Mesendoderm (in vitro differentiated cells): ENCODE data around the gene ARMH4.

ENCODE experiments used
- DNase-seq: peaks from one replicate; pipeline ENCODE4 v3.0.0; 2013
- H2AK5ac ChIP-seq: 2 replicates; pipeline ENCODE4 v1.6.1; 2013; ENCODE audit warnings: low read length, inconsistent platforms
- H2BK120ac ChIP-seq: 2 replicates; pipeline ENCODE4 v1.6.1; 2013; ENCODE audit warnings: low read depth, mild to moderate bottlenecking, low read length, moderate library complexity, mixed read lengths
- H2BK15ac ChIP-seq: replicated peaks from 2 replicates; pipeline ENCODE4 v1.6.1; 2013; ENCODE audit warnings: low read depth, mild to moderate bottlenecking, moderate library complexity
- H2BK5ac ChIP-seq: 2 replicates; pipeline ENCODE4 v1.6.1; 2013; ENCODE audit warnings: low read length, inconsistent platforms
- H3K18ac ChIP-seq: 2 replicates; pipeline ENCODE4 v1.6.1; 2013; ENCODE audit warnings: mild to moderate bottlenecking, low read length, mixed read lengths
- H3K23ac ChIP-seq: one replicate; pipeline ENCODE4 v1.6.1; 2013; ENCODE audit warnings: low read length
- H3K27ac ChIP-seq: 2 replicates; pipeline ENCODE4 v1.5.1; 2013; ENCODE audit warnings: low read depth, mild to moderate bottlenecking, inconsistent platforms, low read length, moderate library complexity
- H3K27me3 ChIP-seq: 2 replicates; pipeline ENCODE4 v1.6.1; 2013; ENCODE audit warnings: low read length, control low read depth, mild to moderate bottlenecking, inconsistent platforms; ENCODE audit not compliant: insufficient read depth, poor library complexity
- H3K36me3 ChIP-seq: 2 replicates; pipeline ENCODE4 v1.6.1; 2013; ENCODE audit warnings: low read length, inconsistent platforms; ENCODE audit not compliant: control insufficient read depth, insufficient read depth
- H3K4ac ChIP-seq: one replicate; pipeline ENCODE4 v1.6.1; 2013; ENCODE audit warnings: low read depth, mild to moderate bottlenecking, low read length, moderate library complexity
- H3K4me1 ChIP-seq: 2 replicates; pipeline ENCODE4 v1.6.1; 2013; ENCODE audit warnings: low read depth, low read length, inconsistent platforms; ENCODE audit not compliant: control insufficient read depth
- H3K4me2 ChIP-seq: 2 replicates; pipeline ENCODE4 v1.6.1; 2013; ENCODE audit warnings: low read length
- H3K4me3 ChIP-seq: 2 replicates; pipeline ENCODE4 v1.5.1; 2013; ENCODE audit warnings: mild to moderate bottlenecking, low read length
- H3K56ac ChIP-seq: one replicate; pipeline ENCODE4 v1.6.1; 2013; ENCODE audit warnings: low read length
- H3K79me1 ChIP-seq: 2 replicates; pipeline ENCODE4 v1.6.1; 2013; ENCODE audit warnings: low read length, inconsistent platforms
- H3K79me2 ChIP-seq: 2 replicates; pipeline ENCODE4 v1.6.1; 2013; ENCODE audit warnings: mild to moderate bottlenecking, low read length; ENCODE audit not compliant: control insufficient read depth, insufficient read depth
- H3K9ac ChIP-seq: 2 replicates; pipeline ENCODE4 v1.6.1; 2013; ENCODE audit warnings: low read length, inconsistent platforms
- H4K5ac ChIP-seq: one replicate; pipeline ENCODE4 v1.6.1; 2013; ENCODE audit warnings: low read length
- H4K8ac ChIP-seq: one replicate; pipeline ENCODE4 v1.6.1; 2013; ENCODE audit warnings: low read depth, mild to moderate bottlenecking, control low read depth, low read length, moderate library complexity
- WGBS: extraction: QIAGEN DNeasy Blood & Tissue Kit; methylation state at CpG from one replicate; pipeline ENCODE4 v1.1.7; 2013; ENCODE audit warnings: low lambda C conversion rate, missing lambda C conversion rate; ENCODE audit not compliant: insufficient coverage; ENCODE audit errors: extremely low coverage; 5-methylcytosine and 5-hydroxymethylcytosine counted together

Gene ARMH4

GRCh38 chr14:58150243-58150805 is 1.7 kb downstream of the ARMH4 start:
- no peak overlapping the region for H4K8ac ChIP-seq
- peaks cover 4% of the 10 kb centered on the region for H3K27me3 ChIP-seq
- H3K23ac ChIP-seq, result no peak overlapping the region
- no peak overlapping the region for H3K27ac ChIP-seq
- H2AK5ac ChIP-seq, result no peak overlapping the region
- no CpG with 5 or more reads among the region's 6 CpGs for WGBS
- no peak overlapping the region for H2BK5ac ChIP-seq
- H3K36me3 ChIP-seq, result no peaks in the 10 kb centered on the region
- H3K9ac ChIP-seq, result no peak overlapping the region
- no peak overlapping the region for H3K56ac ChIP-seq
- no peak overlapping the region for H2BK120ac ChIP-seq
- H3K79me1 ChIP-seq, result no peaks in the 10 kb centered on the region
- no peaks in the 10 kb centered on the region for H3K79me2 ChIP-seq
- H3K4me3 ChIP-seq, result no peak overlapping the region
- no peak overlapping the region for H2BK15ac ChIP-seq
- peaks cover 12% of the 10 kb centered on the region for H3K4me1 ChIP-seq
- DNase-seq, result no peak
- H3K18ac ChIP-seq, result no peak overlapping the region
- no peak overlapping the region for H3K4ac ChIP-seq
- H3K4me2 ChIP-seq, result no peak overlapping the region
- no peak overlapping the region for H4K5ac ChIP-seq

- Histone ChIP-seq H3K4me2 (no peak overlapping the region), H3K27ac (no peak overlapping the region), H3K36me3 (no peaks in the 10 kb centered on the region), H2BK120ac (no peak overlapping the region), H3K27me3 (peaks cover 4% of the 10 kb centered on the region), H3K23ac (no peak overlapping the region), H3K79me2 (no peaks in the 10 kb centered on the region), H2BK5ac (no peak overlapping the region), H3K79me1 (no peaks in the 10 kb centered on the region), H4K8ac (no peak overlapping the region), H3K9ac (no peak overlapping the region), H3K4me1 (peaks cover 12% of the 10 kb centered on the region), H2AK5ac (no peak overlapping the region), H3K4ac (no peak overlapping the region), H3K56ac (no peak overlapping the region), H2BK15ac (no peak overlapping the region), H3K18ac (no peak overlapping the region), H4K5ac (no peak overlapping the region), H3K4me3 (no peak overlapping the region)
- WGBS, result no CpG with 5 or more reads among the region's 1 CpG
- DNase-seq, result no peak
These were observed 2.8 kb downstream of the ARMH4 start for GRCh38 chr14:58149196-58149595.

GRCh38 chr14:58146399-58146798 is 5.6 kb downstream of the ARMH4 start:
- H2BK120ac ChIP-seq, result no peak overlapping the region
- H3K4me2 ChIP-seq, result no peak overlapping the region
- H3K27ac ChIP-seq, result no peak overlapping the region
- DNase-seq, result peak; percentile 16
- no peak overlapping the region for H2AK5ac ChIP-seq
- no CpG with 5 or more reads among the region's 1 CpG for WGBS
- peaks cover 12% of the 10 kb centered on the region for H3K4me1 ChIP-seq
- no peak overlapping the region for H4K8ac ChIP-seq
- no peaks in the 10 kb centered on the region for H3K79me1 ChIP-seq
- no peak overlapping the region for H3K18ac ChIP-seq
- H4K5ac ChIP-seq, result no peak overlapping the region
- no peak overlapping the region for H3K9ac ChIP-seq
- peaks cover 4% of the 10 kb centered on the region for H3K27me3 ChIP-seq
- H3K56ac ChIP-seq, result no peak overlapping the region
- H3K4me3 ChIP-seq, result no peak overlapping the region
- no peaks in the 10 kb centered on the region for H3K36me3 ChIP-seq
- no peak overlapping the region for H2BK15ac ChIP-seq
- no peak overlapping the region for H3K23ac ChIP-seq
- no peak overlapping the region for H3K4ac ChIP-seq
- no peak overlapping the region for H2BK5ac ChIP-seq
- no peaks in the 10 kb centered on the region for H3K79me2 ChIP-seq

GRCh38 chr14:58145936-58146335 is 6.1 kb downstream of the ARMH4 start:
- Histone ChIP-seq H2AK5ac (no peak overlapping the region), H3K79me1 (no peaks in the 10 kb centered on the region), H3K23ac (no peak overlapping the region), H3K4me2 (no peak overlapping the region), H3K56ac (no peak overlapping the region), H4K5ac (no peak overlapping the region), H2BK5ac (no peak overlapping the region), H3K36me3 (no peaks in the 10 kb centered on the region), H2BK120ac (no peak overlapping the region), H3K27ac (no peak overlapping the region), H3K4me3 (no peak overlapping the region), H3K18ac (no peak overlapping the region), H3K79me2 (no peaks in the 10 kb centered on the region), H3K27me3 (peaks cover 4% of the 10 kb centered on the region), H3K9ac (no peak overlapping the region), H3K4me1 (peaks cover 10% of the 10 kb centered on the region), H3K4ac (no peak overlapping the region), H2BK15ac (no peak overlapping the region), H4K8ac (no peak overlapping the region)
- WGBS, result no CpG with 5 or more reads among the region's 1 CpG
- no peak for DNase-seq

- no peak overlapping the region for H3K4ac ChIP-seq
- WGBS, result no CpG with 5 or more reads among the region's 3 CpGs
- no peak overlapping the region for H2BK5ac ChIP-seq
These were observed 8.9 kb downstream of the ARMH4 start for GRCh38 chr14:58143106-58143505.

GRCh38 chr14:58141893-58142292 is 10.1 kb downstream of the ARMH4 start:
- Histone ChIP-seq H3K9ac (no peak overlapping the region), H4K5ac (no peak overlapping the region), H3K4me2 (no peak overlapping the region), H3K4ac (no peak overlapping the region), H3K79me2 (no peaks in the 10 kb centered on the region), H3K27ac (no peak overlapping the region), H2AK5ac (no peak overlapping the region), H3K56ac (no peak overlapping the region), H3K4me1 (peaks cover 6% of the 10 kb centered on the region), H3K23ac (no peak overlapping the region), H3K36me3 (no peaks in the 10 kb centered on the region), H3K18ac (no peak overlapping the region), H2BK5ac (no peak overlapping the region), H3K27me3 (no peaks in the 10 kb centered on the region), H2BK15ac (no peak overlapping the region), H4K8ac (no peak overlapping the region), H3K79me1 (no peaks in the 10 kb centered on the region), H2BK120ac (no peak overlapping the region), H3K4me3 (no peak overlapping the region)
- no peak for DNase-seq

More at GRCh38 chr14:58143106-58143505, 8.9 kb downstream of the ARMH4 start:
- no peaks in the 10 kb centered on the region for H3K79me1 ChIP-seq
- no peak overlapping the region for H3K18ac ChIP-seq
- H3K79me2 ChIP-seq, result no peaks in the 10 kb centered on the region
- no peak overlapping the region for H2BK15ac ChIP-seq
- no peaks in the 10 kb centered on the region for H3K36me3 ChIP-seq
- no peaks in the 10 kb centered on the region for H3K27me3 ChIP-seq
- no peak overlapping the region for H2AK5ac ChIP-seq
- no peak overlapping the region for H3K4me2 ChIP-seq
- no peak overlapping the region for H2BK120ac ChIP-seq
- peaks cover 5% of the 10 kb centered on the region for H3K4me1 ChIP-seq
- H3K9ac ChIP-seq, result no peak overlapping the region
- no peak overlapping the region for H4K5ac ChIP-seq
- H3K56ac ChIP-seq, result no peak overlapping the region
- no peak overlapping the region for H3K23ac ChIP-seq
- DNase-seq, result no peak
- no peak overlapping the region for H3K4me3 ChIP-seq
- H4K8ac ChIP-seq, result no peak overlapping the region
- H3K27ac ChIP-seq, result no peak overlapping the region
